Activated naive CD8-positive, alpha-beta T cell treated with anti-CD3 and anti-CD28 coated beads for 36 hours (primary cell): Measurements from ENCODE around the gene GLI3. TPM values are rescaled to one million over a fixed set of nuclear protein-coding genes. Genes with fewer than 3 reads are reported as not detected.

Source experiments
- DNase-seq: peaks from one replicate; pipeline ENCODE4 v3.0.0; 2021
- H3K27ac Mint-ChIP-seq: one replicate; pipeline ENCODE4 v1.8.0; 2022; ENCODE audit warnings: mild to moderate bottlenecking, moderate library complexity, mixed read lengths
- H3K27me3 Mint-ChIP-seq: one replicate; pipeline ENCODE4 v1.8.0; 2022; ENCODE audit warnings: mild to moderate bottlenecking, mixed read lengths
- H3K36me3 Mint-ChIP-seq: one replicate; pipeline ENCODE4 v1.8.0; 2021; ENCODE audit warnings: mild to moderate bottlenecking, mixed read lengths
- H3K4me1 Mint-ChIP-seq: one replicate; pipeline ENCODE4 v1.8.0; 2021; ENCODE audit warnings: mixed read lengths
- H3K4me3 Mint-ChIP-seq: one replicate; pipeline ENCODE4 v1.8.0; 2022; ENCODE audit warnings: mild to moderate bottlenecking, moderate library complexity, mixed read lengths
- H3K9me3 Mint-ChIP-seq: one replicate; pipeline ENCODE4 v1.8.0; 2022; ENCODE audit warnings: mixed read lengths
- total RNA-seq, 2 experiments: library from RNA; stranded (reverse); gene quantifications; one replicate each; pipeline ENCODE4 v1.2.3, GENCODE V29; 2021

Gene GLI3
- total RNA-seq = not detected

DNA sequence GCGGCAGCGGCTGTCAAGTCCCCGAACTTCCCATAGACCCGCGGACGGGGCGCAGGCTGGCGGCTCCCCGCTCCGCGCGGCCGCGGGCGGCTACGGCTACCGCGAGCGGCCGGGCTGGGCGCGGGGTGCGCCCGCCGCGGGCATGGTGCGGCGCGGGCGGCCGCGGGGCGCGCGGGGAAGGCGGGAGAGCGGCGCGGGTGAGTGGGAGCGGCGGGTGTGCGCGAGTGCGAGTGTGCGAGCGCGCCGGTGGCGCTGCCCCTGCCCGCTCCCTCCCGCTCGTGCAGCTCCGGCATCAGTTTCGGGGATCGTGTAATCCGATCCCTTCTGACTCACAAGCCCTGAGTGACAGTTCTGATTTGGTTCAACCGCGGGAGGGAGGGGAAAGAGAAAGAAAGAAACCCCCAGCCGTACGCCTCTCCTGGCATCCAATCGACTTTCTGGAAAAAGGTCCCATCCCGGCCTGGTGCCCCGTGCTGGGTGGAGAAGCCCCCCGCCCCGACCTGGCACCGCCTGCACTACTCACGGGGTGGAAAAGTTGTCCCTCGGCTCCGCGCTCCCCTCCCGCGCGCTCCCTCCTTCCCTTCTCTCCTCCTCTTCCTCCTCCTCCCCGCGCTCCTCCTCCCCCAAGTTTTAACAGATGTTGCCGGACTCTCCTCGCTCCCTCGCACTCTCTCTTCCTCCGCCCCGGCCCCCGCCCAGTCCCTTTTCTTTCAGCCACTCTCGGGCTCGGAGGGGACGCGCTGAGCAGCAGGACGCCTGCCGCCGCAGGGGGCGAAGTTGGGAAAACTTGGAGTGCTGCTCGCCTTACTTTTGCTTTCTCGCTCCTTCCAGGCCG lies at the start of gene GLI3:
Gene GLI3 (minus strand): TSS at position 234 of the 835 bp plus-strand sequence. CDS start 13,956 bp downstream, outside the sequence.
- Mint-ChIP-seq H3K27ac (no peak within 1 kb of the TSS), H3K4me3 (peak within 1 kb of the TSS; percentile 79), H3K9me3 (no peaks in the 10 kb centered on the region), H3K27me3 (peaks cover 77% of the 10 kb centered on the region), H3K4me1 (peaks cover 7% of the 10 kb centered on the region), H3K36me3 (no peaks in the 10 kb centered on the region)
- peak; percentile 51 for DNase-seq

DNA sequence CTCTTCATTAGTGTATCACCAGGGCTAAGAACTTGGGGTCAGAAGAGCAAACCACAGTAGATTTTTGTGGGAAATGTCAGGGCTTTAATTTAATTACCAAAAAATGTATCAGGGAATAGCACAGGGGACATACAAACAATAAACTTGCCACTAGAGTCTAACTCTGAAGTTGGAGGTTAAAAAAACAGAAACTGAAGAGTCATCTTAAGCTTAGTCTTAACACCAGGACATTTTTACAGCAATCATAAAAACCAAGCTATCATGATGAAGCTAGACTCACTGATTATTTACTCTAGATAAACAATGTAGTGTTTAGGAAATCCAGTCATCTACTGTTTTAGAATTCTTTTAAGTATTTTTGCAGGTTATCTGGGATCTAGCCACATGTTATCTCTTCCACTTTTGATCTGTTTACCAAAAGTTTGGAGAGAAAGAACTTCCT lies 48.4 kb upstream of the GLI3 start:
- Mint-ChIP-seq H3K9me3 (peaks cover 1% of the 10 kb centered on the region), H3K27me3 (peaks cover 9% of the 10 kb centered on the region), H3K4me1 (no peaks in the 10 kb centered on the region), H3K27ac (no peak overlapping the region), H3K36me3 (no peaks in the 10 kb centered on the region), H3K4me3 (no peak overlapping the region)
- DNase-seq = no peak

DNA sequence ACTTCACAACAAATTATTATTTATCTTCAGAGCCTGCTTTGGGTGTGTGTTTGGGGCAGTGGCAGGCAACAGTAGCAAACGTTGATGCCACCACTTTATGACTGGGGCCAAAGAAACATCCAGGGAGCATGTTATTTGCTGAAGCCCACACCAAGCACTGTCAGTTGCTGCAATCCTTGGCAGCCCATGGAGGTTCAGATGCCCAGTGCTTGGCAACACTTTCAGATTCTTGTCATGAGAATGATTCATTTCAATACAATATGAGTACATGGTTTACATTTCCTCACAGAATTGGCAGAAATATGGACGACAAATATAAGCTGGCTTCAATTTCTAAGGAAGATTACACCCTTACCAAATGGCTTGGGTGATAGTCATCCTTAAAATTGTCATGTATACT lies 46.5 kb upstream of the GLI3 start:
- no peaks in the 10 kb centered on the region for H3K4me1 Mint-ChIP-seq
- H3K36me3 Mint-ChIP-seq = no peaks in the 10 kb centered on the region
- no peak overlapping the region for H3K27ac Mint-ChIP-seq
- no peaks in the 10 kb centered on the region for H3K9me3 Mint-ChIP-seq
- no peak for DNase-seq
- H3K27me3 Mint-ChIP-seq = peaks cover 9% of the 10 kb centered on the region
- no peak overlapping the region for H3K4me3 Mint-ChIP-seq

DNA sequence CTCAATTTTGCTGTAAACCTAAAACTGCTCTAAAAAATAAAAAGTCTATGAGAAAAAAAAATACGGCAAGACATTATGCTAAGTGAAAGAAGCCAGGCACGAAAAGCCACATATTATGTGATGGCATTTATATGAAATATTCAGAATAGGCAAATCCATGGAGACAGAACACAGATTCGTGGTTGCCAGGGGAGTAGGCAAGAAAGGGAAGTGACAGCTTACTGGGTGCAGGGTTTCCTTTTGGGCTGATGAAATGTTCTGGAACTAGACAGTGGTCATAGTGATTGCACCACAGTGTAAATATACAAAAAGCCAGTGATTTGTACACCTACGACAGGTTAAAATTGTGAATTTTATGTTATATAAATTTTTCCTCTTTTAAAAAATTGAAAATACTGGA lies 41.3 kb upstream of the GLI3 start:
- Mint-ChIP-seq H3K9me3 (peaks cover 1% of the 10 kb centered on the region), H3K4me3 (no peak overlapping the region), H3K27ac (no peak overlapping the region), H3K4me1 (no peaks in the 10 kb centered on the region), H3K27me3 (peaks cover 12% of the 10 kb centered on the region), H3K36me3 (no peaks in the 10 kb centered on the region)
- DNase-seq = no peak

DNA sequence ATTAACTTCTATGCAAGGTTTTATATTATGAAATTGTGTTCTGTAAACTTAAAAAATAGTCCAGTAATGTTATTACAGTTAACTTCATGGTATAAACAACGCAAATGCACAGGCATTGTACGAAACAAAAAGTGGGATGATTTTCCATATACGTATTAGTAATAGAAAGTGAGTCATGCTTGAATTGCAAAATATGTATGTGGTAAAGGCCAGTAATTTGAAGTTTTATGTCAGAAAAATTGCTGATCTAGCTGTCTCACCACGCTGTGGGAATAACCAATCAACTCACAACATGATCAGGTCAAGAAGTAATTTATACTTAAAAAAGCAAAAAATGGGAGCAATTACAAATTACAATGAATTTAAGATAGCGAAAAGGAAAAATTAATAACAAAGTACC lies 37.0 kb upstream of the GLI3 start:
- H3K4me3 Mint-ChIP-seq = no peak overlapping the region
- no peak overlapping the region for H3K27ac Mint-ChIP-seq
- H3K36me3 Mint-ChIP-seq = no peaks in the 10 kb centered on the region
- peaks cover 8% of the 10 kb centered on the region for H3K27me3 Mint-ChIP-seq
- no peak for DNase-seq
- peaks cover under 1% of the 10 kb centered on the region for H3K4me1 Mint-ChIP-seq
- H3K9me3 Mint-ChIP-seq = peaks cover 1% of the 10 kb centered on the region

DNA sequence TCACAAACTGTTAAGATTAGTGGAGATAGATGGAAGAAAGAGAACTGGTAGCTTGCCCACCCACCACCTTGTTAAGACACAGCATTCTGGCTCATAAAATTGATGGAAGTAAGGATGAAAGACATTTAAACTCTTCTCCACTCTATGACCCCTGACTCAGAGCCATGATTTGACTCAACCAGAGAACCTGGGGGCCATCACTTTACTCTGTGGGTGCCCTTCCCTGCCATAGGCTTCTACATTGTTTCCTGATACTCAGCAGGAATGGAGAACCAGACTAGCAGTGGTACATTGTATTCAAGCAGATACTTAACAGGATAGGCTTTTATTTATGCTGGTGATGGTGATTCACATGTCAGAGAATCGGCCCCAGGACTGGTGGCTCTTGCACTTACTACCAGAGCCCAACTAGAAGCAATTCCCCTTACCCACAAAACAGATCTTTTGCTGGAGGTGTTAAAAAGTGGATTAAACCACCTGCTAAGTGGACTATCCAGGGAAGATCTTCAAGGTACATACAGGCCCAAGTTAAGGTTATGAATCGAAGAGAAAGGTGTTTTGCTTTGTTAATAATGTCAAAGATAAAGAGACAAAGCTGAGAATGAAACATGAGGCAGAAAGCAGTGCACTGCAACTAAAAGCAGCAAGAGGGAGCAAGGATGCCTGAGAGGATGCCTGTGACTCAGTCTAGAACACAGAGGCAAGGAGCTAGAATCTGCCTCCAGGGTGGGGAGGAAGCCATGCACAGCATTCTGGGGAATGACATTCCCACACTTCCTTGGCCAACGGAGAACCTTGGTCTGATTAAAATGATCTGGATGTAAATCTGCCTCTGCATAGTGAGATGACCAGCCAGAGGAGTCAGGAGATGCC lies 36.0 kb upstream of the GLI3 start:
- Mint-ChIP-seq H3K9me3 (peaks cover 1% of the 10 kb centered on the region), H3K4me1 (peaks cover 3% of the 10 kb centered on the region), H3K27ac (no peak overlapping the region), H3K4me3 (no peak overlapping the region), H3K36me3 (no peaks in the 10 kb centered on the region), H3K27me3 (peaks cover 17% of the 10 kb centered on the region)
- DNase-seq = no peak

DNA sequence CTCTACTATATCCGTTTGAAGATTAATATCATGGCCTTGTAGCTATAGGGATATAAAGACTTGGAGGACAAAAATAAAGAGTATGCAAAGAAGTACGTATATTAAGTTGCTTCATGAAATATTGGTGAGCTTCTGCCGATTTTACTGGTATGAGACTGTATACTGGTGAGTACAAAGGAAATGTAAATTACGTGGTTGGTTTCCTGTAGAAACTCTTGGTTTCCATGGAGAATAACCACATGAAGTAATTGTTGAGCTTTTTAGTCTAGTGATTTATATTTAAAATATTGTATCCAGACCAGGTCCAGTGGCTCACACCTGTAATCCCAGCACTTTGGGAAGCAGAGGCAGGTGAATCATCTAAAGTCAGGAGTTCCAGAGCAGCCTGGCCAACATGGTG lies 32.2 kb upstream of the GLI3 start:
- no peak overlapping the region for H3K27ac Mint-ChIP-seq
- H3K9me3 Mint-ChIP-seq = no peaks in the 10 kb centered on the region
- H3K4me3 Mint-ChIP-seq = no peak overlapping the region
- DNase-seq = no peak
- H3K36me3 Mint-ChIP-seq = no peaks in the 10 kb centered on the region
- peaks cover 3% of the 10 kb centered on the region for H3K4me1 Mint-ChIP-seq
- peaks cover 19% of the 10 kb centered on the region for H3K27me3 Mint-ChIP-seq

DNA sequence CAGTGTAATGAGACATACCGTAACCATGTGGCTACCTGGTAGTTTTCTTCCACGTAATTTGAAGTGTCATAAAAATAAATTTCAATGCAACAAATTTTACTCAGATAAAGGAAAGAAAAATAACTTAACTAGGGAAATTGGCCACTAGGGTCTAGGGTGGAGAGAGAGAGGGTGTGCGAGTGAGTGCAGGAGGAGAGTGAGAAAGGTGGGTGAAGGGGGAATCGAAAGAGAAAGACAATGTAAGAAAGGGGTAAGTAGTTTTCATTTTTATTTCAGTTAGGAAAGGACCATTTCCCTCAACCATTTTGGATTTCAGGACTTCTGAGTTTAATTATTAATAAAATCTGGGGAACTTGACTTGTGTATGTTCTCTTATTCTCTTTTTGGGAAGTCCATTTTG lies 27.7 kb upstream of the GLI3 start:
- Mint-ChIP-seq H3K4me1 (peaks cover 3% of the 10 kb centered on the region), H3K4me3 (no peak overlapping the region), H3K27me3 (peaks cover 13% of the 10 kb centered on the region), H3K36me3 (no peaks in the 10 kb centered on the region), H3K9me3 (no peaks in the 10 kb centered on the region), H3K27ac (no peak overlapping the region)
- DNase-seq = no peak

DNA sequence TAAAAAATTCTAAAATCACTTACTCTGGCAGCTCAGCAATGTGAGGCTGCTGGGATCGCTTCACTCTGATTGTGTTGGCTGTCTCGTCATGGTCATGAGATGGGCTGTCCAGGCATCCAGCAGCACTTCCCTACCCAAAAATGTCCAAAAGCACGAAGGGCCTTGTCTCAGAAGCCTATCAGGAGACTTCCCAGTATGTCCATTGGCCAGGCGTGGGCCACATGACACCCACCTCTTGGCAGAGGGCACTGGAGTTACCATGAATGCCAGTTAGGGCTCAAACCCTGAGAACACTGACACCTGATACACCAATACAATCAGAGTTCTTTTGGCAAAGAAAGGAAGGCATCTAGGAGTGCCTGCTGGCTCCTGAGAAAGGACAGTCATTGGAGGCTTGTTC lies 27.0 kb upstream of the GLI3 start:
- Mint-ChIP-seq H3K9me3 (no peaks in the 10 kb centered on the region), H3K27ac (no peak overlapping the region), H3K4me3 (no peak overlapping the region), H3K27me3 (peaks cover 12% of the 10 kb centered on the region), H3K36me3 (no peaks in the 10 kb centered on the region), H3K4me1 (peaks cover 1% of the 10 kb centered on the region)
- DNase-seq = no peak

DNA sequence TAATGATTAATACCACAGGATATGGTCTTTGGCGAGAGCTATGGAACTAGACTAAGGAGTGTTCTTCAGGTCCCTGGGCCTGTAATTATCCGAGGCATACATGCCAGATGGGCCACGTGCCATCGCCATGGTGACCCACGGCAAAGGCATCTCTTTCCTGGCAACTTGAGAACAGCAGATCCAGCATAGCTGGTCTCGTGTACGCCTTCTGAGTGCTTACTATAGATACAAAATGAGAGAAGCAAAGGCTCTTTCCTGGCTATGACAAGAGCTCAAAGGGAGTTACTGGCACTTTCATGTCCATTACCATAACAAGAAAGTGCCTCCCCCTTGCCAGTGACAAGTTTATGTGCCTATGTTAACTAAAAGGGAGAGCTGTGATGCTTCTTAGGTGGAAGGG lies 26.0 kb upstream of the GLI3 start:
- Mint-ChIP-seq H3K27ac (no peak overlapping the region), H3K4me1 (no peaks in the 10 kb centered on the region), H3K4me3 (no peak overlapping the region), H3K9me3 (no peaks in the 10 kb centered on the region), H3K27me3 (peaks cover 2% of the 10 kb centered on the region), H3K36me3 (no peaks in the 10 kb centered on the region)
- no peak for DNase-seq

DNA sequence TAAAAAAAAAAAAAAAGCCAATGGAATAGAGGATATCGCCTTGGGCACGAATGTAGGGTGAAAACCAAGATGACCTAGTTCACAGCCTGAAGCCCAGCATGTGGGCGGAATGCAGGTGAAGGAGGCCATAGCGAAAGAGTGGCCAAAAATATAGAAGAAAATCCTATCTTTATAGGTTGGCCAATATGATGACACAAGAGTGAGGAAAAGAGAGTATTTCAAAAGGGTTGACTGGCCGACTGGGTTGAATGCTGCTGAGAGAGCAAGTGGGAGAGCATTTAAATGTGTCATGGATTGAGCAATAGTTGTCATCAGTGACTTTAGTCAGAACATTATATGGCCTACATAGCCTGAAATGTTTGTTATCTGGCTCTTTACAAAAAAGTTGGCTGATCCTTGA lies 17.2 kb upstream of the GLI3 start:
- no peak overlapping the region for H3K4me3 Mint-ChIP-seq
- no peaks in the 10 kb centered on the region for H3K4me1 Mint-ChIP-seq
- H3K27ac Mint-ChIP-seq = no peak overlapping the region
- H3K9me3 Mint-ChIP-seq = no peaks in the 10 kb centered on the region
- peaks cover 4% of the 10 kb centered on the region for H3K27me3 Mint-ChIP-seq
- no peaks in the 10 kb centered on the region for H3K36me3 Mint-ChIP-seq
- no peak for DNase-seq

DNA sequence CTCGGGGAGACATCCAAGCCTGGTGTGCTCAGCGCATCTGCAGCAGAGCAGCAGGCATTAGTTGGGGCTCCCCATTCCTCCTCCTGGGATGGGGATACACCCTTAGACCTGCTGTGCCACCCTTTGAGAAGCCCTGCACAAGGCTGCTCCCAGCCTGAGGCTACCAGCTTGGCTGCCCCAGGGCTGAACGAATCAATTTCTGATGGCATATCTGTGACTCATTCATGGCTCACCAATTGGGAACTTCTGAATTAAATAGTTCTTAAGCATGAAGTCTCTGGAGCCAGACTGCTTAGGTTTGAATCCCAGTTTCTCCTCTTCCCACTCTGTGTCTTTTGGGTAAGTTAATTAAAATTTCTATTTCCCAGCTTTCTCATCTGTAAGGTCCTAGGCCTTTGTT lies 16.3 kb upstream of the GLI3 start:
- H3K27ac Mint-ChIP-seq = no peak overlapping the region
- no peaks in the 10 kb centered on the region for H3K9me3 Mint-ChIP-seq
- H3K27me3 Mint-ChIP-seq = peaks cover 4% of the 10 kb centered on the region
- no peak for DNase-seq
- no peaks in the 10 kb centered on the region for H3K36me3 Mint-ChIP-seq
- no peak overlapping the region for H3K4me3 Mint-ChIP-seq
- no peaks in the 10 kb centered on the region for H3K4me1 Mint-ChIP-seq

DNA sequence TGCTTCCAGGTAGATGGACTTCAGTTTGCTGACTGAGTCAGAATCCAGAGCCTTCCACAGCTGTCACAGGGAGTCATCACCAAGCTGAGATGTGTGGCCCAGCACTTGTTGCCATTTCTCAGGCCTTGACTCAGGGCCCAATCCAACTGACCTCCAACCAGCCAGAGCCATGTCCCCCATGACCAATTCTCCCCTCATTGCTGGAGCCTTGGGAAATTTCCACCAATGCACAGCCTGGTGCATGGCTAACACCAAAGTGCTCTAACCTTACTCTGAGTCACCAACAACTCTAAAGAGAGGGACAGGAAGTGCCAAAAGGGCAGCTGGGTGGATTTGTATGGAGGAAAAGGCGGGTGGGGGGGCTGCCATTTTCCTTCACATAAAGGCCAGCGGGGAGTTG lies 13.4 kb upstream of the GLI3 start:
- Mint-ChIP-seq H3K27me3 (peaks cover 8% of the 10 kb centered on the region), H3K4me3 (no peak overlapping the region), H3K27ac (no peak overlapping the region), H3K36me3 (no peaks in the 10 kb centered on the region), H3K4me1 (no peaks in the 10 kb centered on the region), H3K9me3 (no peaks in the 10 kb centered on the region)
- no peak for DNase-seq

DNA sequence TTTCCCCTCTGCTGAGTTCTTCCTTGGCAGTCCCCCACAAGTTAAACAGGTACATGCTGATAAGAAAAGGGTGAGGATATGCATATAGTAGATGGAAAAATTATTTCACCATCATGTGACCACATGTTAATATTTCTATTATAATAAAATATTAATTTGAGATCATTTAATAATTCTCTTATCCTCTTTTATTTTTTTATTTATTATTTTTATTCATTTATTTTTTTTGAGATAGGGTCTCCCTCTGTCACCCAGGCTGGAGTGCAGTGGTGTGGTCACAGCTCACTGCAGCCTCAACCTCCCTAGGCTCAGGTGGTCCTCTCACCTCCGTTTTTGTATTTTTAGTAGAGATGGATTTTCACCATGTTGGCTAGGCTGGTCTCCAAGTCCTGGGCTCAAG lies 11.6 kb upstream of the GLI3 start:
- Mint-ChIP-seq H3K4me3 (no peak overlapping the region), H3K4me1 (no peaks in the 10 kb centered on the region), H3K27me3 (peaks cover 8% of the 10 kb centered on the region), H3K9me3 (no peaks in the 10 kb centered on the region), H3K27ac (no peak overlapping the region), H3K36me3 (no peaks in the 10 kb centered on the region)
- no peak for DNase-seq

DNA sequence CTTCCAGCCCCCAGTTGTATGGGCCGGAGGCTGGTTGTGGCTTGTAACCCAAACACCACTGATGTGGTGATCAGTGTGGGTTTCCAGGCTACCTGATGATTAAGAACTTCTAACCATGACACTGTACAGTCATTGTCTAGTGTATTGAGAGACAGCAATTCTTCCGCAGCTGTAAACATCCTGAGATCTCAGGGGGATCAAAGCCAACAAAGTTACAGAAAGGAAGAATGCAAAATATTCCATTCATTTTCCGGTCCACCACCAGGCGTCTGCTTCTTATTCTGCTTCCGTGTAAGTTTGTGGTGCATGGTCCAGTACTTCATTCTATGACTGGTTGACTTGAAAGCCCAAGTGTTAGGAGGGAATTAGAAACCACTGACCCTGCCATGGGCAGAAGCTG lies 10.3 kb upstream of the GLI3 start:
- H3K27me3 Mint-ChIP-seq = peaks cover 14% of the 10 kb centered on the region

More for the DNA sequence above, 10.3 kb upstream of the GLI3 start:
- H3K4me1 Mint-ChIP-seq = no peaks in the 10 kb centered on the region
- DNase-seq = no peak
- no peak overlapping the region for H3K4me3 Mint-ChIP-seq
- H3K9me3 Mint-ChIP-seq = no peaks in the 10 kb centered on the region
- no peaks in the 10 kb centered on the region for H3K36me3 Mint-ChIP-seq
- H3K27ac Mint-ChIP-seq = no peak overlapping the region
